Stimulated activated CD8-positive, alpha-beta memory T cell treated with anti-CD3 and anti-CD28 coated beads, Interleukin-7, amount 100 ng/mL, for 1 hour (primary cell): Measurements from ENCODE around the gene SPON1.
"Not testable (repeated sequence)": the region's sequence is repeated elsewhere in the genome, so short reads cannot be mapped to it uniquely, and the experiment has no call there.

ENCODE experiments used
- DNase-seq, 2 donors: peaks; one replicate each; pipeline ENCODE4 v3.0.0-alpha.2; 2020; ENCODE audit warnings: low read depth in 2 of 2

The SPON1 gene

GRCh38 chr11:14124886-14125285 is 162.4 kb downstream of the SPON1 start:
- no peak for DNase-seq

- no peak for DNase-seq
Measured at GRCh38 chr11:14125529-14125928, 163.0 kb downstream of the SPON1 start.

- DNase-seq: no peak
Measured at GRCh38 chr11:14127679-14128078, 165.2 kb downstream of the SPON1 start.

GRCh38 chr11:14132312-14132711 is 169.8 kb downstream of the SPON1 start:
- no peak for DNase-seq

GRCh38 chr11:14133381-14133780 is 170.9 kb downstream of the SPON1 start:
- DNase-seq: no peak

GRCh38 chr11:14136561-14136960 is 174.0 kb downstream of the SPON1 start:
- DNase-seq: no peak

- no peak for DNase-seq
Measured at GRCh38 chr11:14137284-14137683, 174.8 kb downstream of the SPON1 start.

GRCh38 chr11:14140991-14141390 is 178.5 kb downstream of the SPON1 start:
- DNase-seq: no peak

- DNase-seq: no peak
Measured at GRCh38 chr11:14141676-14142075, 179.2 kb downstream of the SPON1 start.

- no peak for DNase-seq
Measured at GRCh38 chr11:14144934-14145333, 182.4 kb downstream of the SPON1 start.

- no peak for DNase-seq
Measured at GRCh38 chr11:14148653-14149273, 186.2 kb downstream of the SPON1 start.

- no peak for DNase-seq
Measured at GRCh38 chr11:14149683-14150082, 187.2 kb downstream of the SPON1 start.

GRCh38 chr11:14150878-14151277 is 188.4 kb downstream of the SPON1 start:
- no peak for DNase-seq

GRCh38 chr11:14154103-14154502 is 191.6 kb downstream of the SPON1 start:
- not testable (repeated sequence) for DNase-seq

- no peak for DNase-seq
Measured at GRCh38 chr11:14158393-14158792, 195.9 kb downstream of the SPON1 start.

- no peak for DNase-seq
Measured at GRCh38 chr11:14163576-14163975, 201.1 kb downstream of the SPON1 start.

- not testable (repeated sequence) for DNase-seq
Measured at GRCh38 chr11:14173679-14174078, 211.2 kb downstream of the SPON1 start.

GRCh38 chr11:14179116-14179820 is 216.7 kb downstream of the SPON1 start:
- no peak for DNase-seq

- no peak for DNase-seq
Measured at GRCh38 chr11:14181121-14181520, 218.6 kb downstream of the SPON1 start.

- no peak for DNase-seq
Measured at GRCh38 chr11:14182833-14183364, 220.4 kb downstream of the SPON1 start.

- DNase-seq: no peak
Measured at GRCh38 chr11:14184028-14184940, 221.8 kb downstream of the SPON1 start.

GRCh38 chr11:14185461-14185860 is 222.9 kb downstream of the SPON1 start:
- DNase-seq: no peak
